ENCODE data around the gene SYTL2.

SYTL2 gene

GRCh38 chr11:85825616-85826015, 14.7 kb upstream of the SYTL2 start:
- DNase-seq = no peak

GRCh38 chr11:85823816-85824215, 12.9 kb upstream of the SYTL2 start:
- no peak for DNase-seq

GRCh38 chr11:85822814-85823213, 11.9 kb upstream of the SYTL2 start:
- no peak for DNase-seq

DNA sequence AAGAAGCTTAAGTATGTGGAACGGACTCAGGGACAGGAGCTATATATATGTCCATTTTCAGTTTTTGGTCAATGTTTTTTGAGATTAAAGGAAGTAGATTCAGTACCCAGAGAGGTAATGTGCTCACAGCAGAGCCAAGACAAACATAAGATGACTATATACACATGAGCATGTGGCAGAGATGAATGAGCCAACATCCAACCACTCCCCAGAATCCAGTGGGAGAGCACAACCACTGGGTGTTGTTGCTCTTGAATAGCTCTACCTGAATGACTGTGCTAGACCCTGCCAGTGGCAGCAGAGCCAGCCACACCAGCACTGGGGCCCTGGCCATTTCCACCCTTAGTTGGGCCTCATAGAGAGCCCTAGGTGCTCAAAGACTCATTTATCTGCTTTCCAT, 10.7 kb upstream of the SYTL2 start:
- no peak for DNase-seq

GRCh38 chr11:85819441-85819840, 8.5 kb upstream of the SYTL2 start:
- no peak for DNase-seq

- no peak for DNase-seq
These were observed 4.4 kb upstream of the SYTL2 start for GRCh38 chr11:85815186-85815931.

DNA sequence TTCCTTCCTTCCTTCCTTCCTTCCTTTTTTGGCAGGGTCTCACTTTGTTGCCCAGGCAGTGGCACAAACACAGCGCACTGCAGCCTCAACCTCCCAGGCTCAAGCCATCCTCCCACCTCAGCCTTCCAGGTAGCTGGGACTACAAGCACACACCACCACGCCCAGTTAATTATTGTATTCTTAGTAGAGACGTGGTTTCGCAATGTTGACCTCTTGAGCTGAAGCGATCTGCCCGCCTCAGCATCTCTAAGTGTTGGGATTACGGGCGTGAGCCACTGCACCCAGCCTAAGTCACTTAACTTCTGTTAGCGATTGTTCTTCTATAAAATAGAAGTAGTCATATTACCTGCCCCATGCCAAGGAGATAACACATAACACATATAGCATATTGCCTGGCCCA, 2.8 kb upstream of the SYTL2 start:
- peak; percentile 24 for DNase-seq

GRCh38 chr11:85811624-85812023, 683 bp upstream of the SYTL2 start:
- no peak for DNase-seq

DNA sequence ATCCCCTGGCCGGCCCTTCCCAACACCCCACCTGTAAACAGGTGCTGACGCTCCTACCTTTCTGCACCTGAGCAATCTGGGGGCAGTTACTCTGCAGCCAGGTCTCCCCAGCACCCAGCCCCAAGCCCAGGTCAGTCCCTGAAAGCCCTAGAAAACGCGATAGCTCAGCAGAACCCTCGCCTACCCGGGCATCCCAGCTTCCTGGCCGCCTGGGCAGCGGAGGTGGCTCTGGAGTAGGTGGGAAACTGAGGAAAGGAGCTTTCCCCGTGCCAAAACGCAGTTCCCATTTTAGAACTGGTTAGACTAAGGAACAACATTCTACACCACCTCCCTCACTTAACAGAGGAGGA, 445 bp downstream of the SYTL2 start:
- DNase-seq = no peak

DNA sequence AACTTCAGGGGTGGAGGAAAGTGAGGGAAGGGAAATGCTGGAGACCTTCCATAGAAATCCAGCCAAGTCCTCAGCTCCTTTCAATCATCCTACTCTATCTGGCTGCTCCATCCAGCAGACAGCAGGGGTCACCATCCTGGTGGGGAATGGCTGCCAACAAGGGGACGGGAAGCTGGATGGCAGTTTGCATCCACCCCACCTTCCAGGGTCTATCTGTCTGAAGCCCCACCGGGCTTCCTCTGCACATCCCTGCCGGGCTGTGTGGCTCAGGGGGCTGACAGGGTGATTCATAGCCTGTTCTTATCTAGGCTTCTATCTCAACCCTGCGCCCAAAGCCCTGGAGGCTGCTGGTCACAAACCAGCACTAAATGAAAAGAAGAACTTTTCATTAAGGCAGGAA, 1.1 kb downstream of the SYTL2 start:
- no peak for DNase-seq

- no peak for DNase-seq
These were observed 1.8 kb downstream of the SYTL2 start for GRCh38 chr11:85809191-85809590.

DNA sequence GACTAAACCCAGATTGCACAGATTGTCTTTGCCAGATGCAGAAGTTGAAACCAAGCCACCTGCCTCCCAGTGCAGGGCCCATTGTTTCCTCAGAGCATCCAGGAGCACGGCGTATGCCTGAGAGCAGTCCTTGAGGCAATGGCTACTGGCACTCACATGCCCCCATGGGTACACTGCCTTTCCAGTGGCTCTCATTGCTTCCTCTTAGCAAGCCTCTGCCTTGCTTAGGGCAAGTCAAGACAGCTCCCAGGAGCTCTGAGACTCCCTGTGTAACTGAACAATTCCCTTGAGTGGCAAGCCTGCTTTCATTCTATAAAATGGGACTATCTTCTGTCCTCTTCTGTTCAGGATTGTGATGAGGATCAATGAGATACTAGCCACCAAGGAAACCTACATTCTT, 4.1 kb downstream of the SYTL2 start:
- DNase-seq = peak; percentile 66

DNA sequence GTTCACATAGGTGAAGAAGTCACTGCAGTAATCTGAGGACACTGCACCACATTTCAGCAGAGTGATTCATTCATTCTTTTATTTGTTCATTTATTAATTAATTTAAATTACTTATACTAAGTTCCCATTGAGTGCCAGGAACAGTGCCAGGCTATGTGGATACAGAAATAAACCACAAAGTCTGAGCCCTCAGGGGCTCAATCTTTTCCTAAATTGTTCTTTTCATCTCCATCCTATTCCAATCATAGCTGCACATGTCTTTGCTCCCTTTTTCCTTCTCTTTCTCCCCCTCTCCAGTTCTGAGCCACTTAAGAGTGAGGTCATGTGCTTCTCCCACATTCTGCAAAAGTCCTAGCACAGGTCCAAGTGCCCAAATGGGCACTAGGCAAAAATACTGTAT, 4.9 kb downstream of the SYTL2 start:
- DNase-seq = no peak

DNA sequence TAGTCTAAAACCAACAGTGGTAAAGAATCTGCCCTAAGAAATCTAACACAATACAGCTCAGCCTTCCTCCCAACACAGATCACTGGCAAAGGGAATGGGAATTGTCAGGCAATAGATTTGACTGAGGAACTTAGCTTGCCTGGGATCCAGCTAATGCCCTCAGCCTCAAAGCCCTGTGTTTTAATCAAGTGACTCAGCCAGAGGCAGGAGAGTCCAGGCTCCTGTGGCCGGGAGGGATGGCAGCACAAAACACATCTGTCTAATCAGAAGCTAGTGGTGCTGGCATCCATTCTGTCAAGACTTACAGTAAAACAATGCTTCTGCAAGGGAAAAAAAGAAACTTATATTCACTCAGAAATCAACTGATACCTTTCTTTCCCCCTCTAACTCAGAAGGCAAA, 5.6 kb downstream of the SYTL2 start:
- no peak for DNase-seq

DNA sequence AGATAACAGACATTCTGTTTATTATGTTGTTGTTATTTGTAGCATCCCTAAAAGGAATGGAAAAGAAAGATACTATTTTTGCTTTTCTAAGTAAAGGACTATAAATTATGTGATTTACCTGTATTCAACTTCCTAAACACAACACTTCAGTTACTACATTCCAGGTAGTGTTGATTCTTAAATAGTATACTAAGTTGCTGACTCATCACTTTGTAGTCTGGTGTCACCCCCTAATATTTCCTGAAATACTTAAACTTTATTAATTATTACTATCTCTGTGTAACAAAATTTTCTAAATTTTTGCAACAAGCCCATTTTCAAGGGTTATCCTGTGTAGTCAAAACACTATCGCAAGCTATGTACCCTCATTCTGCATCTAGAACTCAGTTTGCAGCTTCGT, 7.0 kb downstream of the SYTL2 start:
- no peak for DNase-seq

DNA sequence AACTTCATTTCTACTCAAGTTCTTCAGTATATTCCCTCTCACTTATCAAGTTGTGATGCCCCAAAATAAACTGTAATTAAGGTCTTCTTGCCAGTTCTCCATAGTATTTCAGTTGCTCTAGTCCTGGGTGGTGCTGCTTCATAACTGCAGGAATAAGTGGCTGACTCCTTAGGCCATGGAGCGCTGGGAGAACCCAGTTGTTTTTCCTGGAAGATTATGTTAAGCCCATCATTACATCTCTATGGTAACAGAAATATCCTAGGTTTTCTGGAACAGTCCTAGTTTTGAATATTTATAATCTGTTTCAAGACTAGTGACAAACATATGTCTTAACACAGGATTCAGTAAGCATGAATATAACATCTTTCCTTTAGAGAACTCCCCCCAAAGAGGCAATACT, 7.6 kb downstream of the SYTL2 start:
- DNase-seq = no peak

DNA sequence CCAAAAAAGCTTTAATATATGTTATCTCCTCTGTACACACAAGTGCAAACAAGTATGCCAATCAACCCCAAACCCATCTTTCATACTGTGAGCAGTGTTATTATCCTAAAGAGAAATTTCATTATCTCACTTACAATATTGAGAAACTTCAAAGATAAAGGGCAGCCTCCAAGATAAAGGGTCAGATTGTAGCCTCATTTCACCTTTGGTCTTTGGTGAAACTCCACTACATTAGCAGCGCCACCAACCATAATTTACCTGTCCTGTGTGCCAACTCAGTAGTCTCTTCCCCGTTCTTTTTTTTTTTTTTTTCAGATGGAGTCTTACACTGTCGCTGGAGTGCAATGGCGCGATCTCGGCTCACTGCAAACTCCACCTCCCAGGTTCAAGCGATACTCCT, 9.4 kb downstream of the SYTL2 start:
- DNase-seq = no peak

GRCh38 chr11:85800595-85801342, 10.2 kb downstream of the SYTL2 start:
- no peak for DNase-seq

- no peak for DNase-seq
These were observed 11.8 kb downstream of the SYTL2 start for GRCh38 chr11:85799142-85799541.

GRCh38 chr11:85798361-85798760, 12.6 kb downstream of the SYTL2 start:
- no peak for DNase-seq

DNA sequence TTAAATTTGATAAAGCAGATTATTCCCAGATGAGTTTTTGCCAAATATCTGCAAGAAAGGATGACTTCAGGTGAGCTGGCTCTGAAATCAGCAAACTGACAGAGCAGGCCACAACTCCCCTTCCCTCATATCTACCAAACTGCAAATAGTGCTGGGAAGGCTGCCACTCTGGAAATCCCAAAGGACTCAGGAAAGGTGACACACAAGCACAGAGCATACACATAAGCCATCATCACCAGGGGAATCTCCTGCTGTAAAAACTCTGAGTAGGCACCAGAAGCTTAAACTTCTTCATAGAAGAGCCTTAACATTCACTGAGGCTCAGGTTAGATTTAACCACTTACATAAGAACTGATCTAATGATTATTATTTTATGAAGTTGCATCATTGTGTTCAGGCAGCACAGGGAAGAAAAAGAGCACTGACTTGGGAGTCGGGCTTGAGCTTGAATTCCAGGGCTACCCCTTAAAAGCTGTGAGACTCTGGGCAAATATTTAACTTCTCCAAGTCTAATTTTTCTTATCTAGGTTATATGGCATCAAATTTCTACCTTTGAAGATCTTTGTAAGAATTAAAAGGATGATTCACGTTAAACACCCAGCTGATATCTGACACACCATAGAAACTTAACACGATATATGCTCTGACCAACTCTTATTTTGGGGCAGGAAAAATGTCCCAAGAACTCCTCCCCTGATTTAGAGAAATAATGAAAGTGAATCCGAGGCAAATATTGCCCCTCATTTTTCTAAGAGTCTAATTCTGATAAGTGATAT, 15.0 kb downstream of the SYTL2 start:
- no peak for DNase-seq

- no peak for DNase-seq
These were observed 19.4 kb downstream of the SYTL2 start for GRCh38 chr11:85791409-85791990.

All from NCI-H1436 (cell line).